ENCODE results near the gene PEX7.

DNA sequence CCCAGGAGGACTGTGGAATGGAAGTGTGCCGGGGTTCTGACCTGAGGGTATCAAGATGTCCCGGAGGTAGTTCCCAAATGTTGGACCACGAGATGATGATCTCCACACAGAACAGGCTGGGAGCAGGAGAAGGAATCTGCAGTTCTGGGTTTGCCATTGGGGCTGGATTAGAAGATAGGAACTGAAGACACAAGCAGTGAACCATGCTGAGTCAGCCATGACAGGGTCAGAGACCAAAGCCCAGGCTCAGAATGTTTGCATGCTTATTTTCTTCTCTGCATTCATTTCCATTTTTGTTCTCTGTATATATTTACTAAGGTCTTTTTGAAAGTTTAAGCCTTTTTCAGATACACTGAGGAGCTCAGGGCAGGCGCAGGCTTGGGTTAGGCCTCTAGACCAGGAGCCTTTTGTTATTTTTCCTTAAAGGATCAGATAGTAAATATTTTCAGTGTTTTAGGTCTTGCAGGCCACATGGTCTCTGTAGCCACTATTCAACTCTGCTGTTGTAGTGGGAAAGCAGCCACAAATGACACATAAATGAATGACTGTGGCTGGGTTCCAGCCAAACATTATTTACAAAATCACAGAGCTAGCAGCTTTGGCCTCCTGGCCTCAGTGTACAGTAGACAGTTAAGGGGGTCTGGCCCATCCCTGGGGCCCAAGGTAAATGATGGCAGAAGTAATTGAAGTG, 128.2 kb downstream of the PEX7 start:
- TF ChIP-seq, protein P1, sequence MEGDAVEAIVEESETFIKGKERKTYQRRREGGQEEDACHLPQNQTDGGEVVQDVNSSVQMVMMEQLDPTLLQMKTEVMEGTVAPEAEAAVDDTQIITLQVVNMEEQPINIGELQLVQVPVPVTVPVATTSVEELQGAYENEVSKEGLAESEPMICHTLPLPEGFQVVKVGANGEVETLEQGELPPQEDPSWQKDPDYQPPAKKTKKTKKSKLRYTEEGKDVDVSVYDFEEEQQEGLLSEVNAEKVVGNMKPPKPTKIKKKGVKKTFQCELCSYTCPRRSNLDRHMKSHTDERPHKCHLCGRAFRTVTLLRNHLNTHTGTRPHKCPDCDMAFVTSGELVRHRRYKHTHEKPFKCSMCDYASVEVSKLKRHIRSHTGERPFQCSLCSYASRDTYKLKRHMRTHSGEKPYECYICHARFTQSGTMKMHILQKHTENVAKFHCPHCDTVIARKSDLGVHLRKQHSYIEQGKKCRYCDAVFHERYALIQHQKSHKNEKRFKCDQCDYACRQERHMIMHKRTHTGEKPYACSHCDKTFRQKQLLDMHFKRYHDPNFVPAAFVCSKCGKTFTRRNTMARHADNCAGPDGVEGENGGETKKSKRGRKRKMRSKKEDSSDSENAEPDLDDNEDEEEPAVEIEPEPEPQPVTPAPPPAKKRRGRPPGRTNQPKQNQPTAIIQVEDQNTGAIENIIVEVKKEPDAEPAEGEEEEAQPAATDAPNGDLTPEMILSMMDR (IDR thresholded peaks at IDR 0.05), result no peak
- TF ChIP-seq POLR2A (IDR thresholded peaks at IDR 0.05), result no peak

Measured in tibial nerve (tissue), 3 donors.